ENCODE results near the gene HMCN1.

- no peak for TF ChIP-seq CTCF (IDR thresholded peaks at IDR 0.05)
- no peak for TF ChIP-seq USF2 (IDR thresholded peaks at IDR 0.05; ENCODE audit: borderline replicate concordance, low read depth, low read length)
- TF ChIP-seq MAX (IDR thresholded peaks at IDR 0.05; ENCODE audit: low read depth): no peak
- TF ChIP-seq TEAD4 (IDR thresholded peaks at IDR 0.05; ENCODE audit: borderline replicate concordance, insufficient read depth): no peak
- no peak for TF ChIP-seq FOSL2 (IDR thresholded peaks at IDR 0.05; ENCODE audit: borderline replicate concordance, low read depth)
- TF ChIP-seq RXRA (IDR thresholded peaks at IDR 0.05; ENCODE audit: borderline replicate concordance, low read depth): no peak
- TF ChIP-seq JUND (IDR thresholded peaks at IDR 0.05): no peak
- TF ChIP-seq USF1 (IDR thresholded peaks at IDR 0.05; ENCODE audit: borderline replicate concordance, low read depth): no peak
- TF ChIP-seq NRF1 (IDR thresholded peaks at IDR 0.05; ENCODE audit: low read depth, low read length): no peak
- no peak for TF ChIP-seq POLR2AphosphoS5 (IDR thresholded peaks at IDR 0.05; ENCODE audit: low read depth, low read length)
- TF ChIP-seq CHD2 (IDR thresholded peaks at IDR 0.05; ENCODE audit: low read length, partially characterized antibody): no peak
Measured at GRCh38 chr1:186104459-186104858, 370.3 kb downstream of the HMCN1 start.
